IPS DF 4.7 (cell line): Measurements from ENCODE around the gene SIGLEC9.

ENCODE experiments used
- DNase-seq: peaks from one replicate; pipeline ENCODE4 v3.0.0-alpha.2; 2013; ENCODE audit warnings: low spot score; ENCODE audit errors: extremely low read depth

Gene SIGLEC9

DNA sequence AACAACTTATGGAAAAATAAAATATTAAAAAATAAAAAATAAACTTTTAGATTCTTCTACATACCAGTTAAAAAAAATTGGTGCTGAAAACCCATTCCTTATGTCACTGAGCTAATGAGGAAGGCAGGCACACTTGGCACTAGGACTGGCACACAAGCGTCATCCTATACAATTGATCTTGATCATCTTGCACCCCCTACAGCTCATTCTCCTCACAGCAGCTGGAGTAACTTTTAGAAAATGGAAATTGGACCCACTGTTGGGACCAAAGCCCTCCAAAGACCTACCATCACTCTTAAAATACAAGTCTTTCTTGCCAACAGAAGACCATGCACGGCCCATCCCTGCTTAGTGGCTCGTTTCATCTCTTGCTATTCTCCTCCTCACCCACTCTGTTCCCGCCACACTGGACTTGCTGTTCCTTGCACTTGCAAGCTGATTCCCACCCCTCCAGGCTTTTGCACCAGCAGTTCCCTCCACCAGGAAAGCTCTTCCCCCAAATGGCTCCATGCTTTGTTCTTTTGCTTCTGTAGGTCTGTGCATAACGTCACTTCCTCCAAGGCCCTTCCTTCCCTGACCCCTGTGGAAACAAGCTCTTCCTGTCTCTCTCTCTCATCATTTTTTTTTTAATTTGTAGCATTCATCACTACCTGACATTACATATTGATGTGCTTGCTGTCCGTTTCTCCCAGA, 28.1 kb upstream of the SIGLEC9 start:
- no peak for DNase-seq

DNA sequence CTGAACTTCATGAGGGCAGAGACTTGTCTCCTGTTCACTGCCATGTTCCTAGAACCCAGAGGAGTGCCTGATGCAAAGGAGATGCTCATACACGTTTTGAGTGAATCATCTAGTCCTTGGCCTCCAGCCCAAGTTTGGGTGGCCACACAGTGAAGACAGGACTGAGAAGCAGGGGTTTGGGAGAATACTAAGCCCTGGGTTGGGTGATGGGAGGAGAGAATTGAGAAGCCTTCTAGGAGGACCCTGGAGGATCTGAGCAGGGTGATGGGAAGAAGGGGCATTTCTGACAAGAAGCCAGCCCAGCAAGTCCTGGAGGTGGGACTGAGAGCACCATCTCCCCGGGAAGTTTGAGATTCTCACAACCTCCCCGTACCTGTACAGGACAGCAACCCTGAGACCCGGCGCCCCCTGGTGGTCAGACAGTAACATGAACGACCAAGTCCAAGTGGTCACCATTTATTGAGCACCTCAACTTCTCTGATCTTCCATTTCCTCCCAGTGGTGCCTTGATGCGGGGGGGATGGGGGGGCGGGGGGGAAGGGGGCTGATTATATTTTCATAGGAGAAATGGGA, 27.5 kb upstream of the SIGLEC9 start:
- no peak for DNase-seq

DNA sequence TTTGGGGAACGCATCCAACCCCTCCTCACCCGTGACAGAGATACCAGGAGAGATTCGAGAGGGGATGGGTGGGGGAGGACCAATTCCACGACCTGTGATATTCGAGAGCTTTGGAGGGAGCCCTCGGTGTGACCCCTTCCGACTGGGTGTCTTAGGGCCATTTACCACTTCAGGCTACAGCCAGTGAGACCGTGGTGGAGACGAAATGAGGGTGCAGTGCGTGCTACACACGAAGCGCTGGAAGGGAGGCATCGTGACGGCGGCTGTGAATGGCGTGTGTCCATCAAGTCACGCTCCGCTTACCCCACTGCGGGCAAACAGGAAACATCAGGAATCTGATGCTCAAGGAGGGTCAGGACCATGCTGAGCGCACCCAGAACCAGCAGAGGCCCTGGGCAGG, 26.9 kb upstream of the SIGLEC9 start:
- DNase-seq, result no peak

DNA sequence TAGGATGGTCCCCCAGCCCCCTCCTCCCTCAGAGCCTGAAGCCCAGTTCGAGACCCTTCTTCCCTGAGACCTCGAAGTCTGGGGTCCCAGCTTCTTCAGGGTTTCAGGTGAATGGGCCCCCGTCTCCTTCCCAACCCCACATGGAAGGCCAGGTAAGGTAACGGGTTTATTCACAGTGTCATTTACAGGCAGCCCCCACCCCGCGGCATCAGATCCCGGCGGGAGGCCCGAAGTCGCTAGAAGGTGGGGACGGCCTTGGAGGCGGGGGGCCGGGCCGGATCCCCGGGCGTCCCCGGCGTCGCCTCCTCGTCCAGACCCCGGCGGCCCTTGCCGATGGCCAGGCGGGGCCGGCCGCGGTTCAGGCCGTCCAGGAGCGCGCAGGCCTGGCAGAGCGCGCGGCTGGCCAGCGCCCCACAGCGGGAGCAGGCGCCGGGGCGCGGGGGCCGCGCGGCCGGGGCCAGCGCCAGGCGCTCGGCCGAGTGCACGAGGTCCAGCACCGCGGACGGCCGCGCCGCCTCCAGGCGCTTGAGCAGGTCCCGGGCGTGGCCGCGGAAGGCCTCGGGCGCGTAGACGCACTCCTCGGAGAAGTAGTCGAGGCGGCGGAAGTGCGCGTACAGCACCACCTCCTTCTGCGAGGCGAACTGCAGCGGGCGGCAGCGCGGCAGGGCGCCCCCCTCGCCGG, 26.2 kb upstream of the SIGLEC9 start:
- no peak for DNase-seq

GRCh38 chr19:51099047-51099382, 25.7 kb upstream of the SIGLEC9 start:
- DNase-seq, result no peak

- no peak for DNase-seq
Observed at GRCh38 chr19:51100601-51101000, 24.1 kb upstream of the SIGLEC9 start.

DNA sequence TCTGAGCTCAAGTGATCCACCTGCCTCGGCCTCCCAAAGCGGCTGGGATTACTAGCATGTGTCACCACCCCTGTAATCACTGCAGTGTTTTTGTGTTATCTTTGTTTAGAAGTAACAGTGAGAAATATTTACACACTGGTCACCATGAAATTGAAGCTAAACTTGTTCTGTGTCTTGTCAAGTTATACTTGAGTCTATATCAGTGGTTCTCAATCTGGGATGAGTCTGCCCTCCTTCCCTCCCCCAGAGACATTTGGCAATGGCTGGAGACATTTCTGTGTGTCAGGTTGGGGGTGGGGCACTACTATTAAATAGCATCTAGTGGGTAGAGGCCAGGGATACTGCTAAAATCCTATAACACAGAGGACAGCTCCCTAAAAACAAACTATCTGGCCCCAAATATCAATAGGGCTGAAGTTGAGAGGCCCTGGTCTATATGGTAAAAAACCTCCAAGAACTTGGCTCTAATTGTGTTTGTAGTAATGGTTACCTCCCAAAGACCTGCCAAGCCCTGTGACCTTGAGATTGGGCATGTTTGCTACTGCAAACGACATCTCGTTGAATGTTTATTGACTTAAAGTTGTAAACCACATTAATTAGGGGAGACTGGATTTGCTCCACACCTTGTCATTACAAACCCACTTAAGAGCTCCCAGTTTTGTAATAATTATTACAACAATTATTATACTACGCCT, 23.4 kb upstream of the SIGLEC9 start:
- DNase-seq, result no peak

DNA sequence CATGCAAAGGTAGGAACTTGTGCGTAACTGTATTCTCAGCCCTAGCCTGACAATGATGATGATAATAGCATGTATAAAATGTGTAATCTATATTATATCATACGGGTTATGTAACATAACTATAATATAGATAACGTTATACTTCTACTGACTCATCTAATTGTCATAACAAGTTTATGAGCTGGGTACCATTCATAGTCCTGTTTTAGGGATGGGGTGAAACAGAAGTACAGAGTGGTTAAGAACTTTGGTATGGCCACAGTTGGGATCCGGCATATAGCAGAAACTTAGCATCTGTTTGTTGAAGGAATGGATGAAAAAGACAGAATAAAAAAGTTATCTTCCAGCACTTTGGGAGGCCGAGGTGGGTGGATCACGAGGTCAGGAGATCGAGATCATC, 21.7 kb upstream of the SIGLEC9 start:
- no peak for DNase-seq

DNA sequence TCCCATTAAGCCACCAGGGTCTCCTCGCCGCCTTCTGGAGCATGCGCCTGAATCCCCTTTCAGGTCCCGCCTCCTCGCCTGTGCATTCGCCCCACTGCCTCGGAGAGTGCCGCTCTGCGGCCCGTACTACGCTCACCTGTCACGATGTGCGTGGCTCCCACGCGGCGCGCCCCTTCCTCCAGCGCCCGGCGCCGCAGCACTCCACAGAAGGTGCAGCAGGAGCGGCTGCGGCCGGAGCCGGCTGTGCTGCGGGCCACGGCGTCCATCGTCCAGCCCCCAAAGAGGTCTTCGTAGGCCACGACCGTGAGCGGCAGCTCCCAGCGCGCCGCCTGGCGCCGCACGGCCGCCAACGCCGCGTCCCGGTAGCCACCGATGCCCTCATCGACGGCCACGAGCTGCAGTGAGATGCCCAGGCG, 20.8 kb upstream of the SIGLEC9 start:
- no peak for DNase-seq

DNA sequence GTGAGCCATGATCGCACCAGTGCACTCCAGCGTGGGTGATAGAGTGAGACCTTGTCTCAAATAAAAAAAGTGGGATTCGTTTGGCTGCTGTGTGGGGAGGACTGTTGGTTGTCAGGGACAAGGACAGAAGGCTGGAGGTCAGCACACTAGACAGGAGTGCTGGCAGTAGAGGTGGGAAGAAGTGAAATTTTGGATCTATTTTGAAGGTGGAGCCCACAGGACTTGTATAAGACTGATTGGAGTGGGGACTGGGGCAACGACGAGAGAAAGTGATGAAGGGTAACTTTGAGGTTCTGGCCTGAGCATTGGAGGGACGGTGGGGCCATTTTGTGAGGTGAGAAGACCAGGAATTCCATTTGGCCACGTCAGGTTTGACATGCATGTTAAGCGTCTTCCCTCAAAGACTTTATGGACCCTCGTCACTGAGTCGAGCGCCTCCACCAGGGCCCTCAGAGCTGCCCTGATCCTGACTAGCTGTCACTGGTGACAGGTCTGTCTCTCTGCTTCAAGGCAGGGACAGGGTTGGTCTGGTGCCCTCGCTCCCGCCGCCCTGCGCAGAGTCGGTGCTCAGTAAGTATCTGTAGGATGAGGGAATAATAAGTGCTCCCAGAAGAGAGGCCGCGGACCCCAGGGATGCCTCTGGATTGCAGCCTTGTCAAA, 17.2 kb upstream of the SIGLEC9 start:
- no peak for DNase-seq

DNA sequence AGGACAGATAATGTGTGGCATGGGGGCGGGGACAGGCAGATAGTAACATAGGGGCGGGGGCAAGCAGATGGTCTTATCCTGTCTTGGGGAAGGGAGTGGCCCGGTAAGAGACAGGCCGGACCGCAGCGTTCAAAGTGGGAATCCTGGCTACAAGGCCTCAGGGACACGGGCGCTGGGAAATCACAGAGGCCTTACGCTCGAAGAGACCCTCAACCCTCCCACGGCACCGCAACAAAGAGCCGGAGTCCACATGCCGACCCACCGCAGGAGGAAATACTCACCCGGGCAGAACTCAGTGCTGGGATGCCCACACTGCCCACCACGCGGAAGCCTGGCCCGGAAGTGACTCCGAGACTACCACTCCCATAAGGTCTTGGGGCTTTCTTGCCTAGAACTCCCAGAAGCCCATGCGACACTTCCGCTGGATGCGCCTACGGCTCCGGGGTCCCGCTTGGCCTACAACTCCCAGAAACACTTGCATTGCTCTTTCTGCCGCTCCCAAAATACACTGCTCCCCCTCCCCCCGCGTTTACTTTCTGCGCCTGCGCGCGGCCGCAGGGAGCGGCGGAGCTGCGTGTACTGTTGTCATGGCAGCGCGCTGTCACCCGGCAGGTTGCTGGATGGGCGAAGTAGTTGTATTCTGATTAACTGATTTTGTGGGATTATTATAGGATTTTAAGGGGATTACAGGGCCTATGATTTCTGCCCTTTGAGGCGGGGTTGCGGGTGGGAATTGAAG, 16.5 kb upstream of the SIGLEC9 start, which contains the start of gene CTU1:
TSS of gene CTU1 (minus strand) at position 344 of the 739 bp plus-strand sequence. CDS start 3,840 bp downstream, outside the sequence.
- DNase-seq, result peak; percentile 95

DNA sequence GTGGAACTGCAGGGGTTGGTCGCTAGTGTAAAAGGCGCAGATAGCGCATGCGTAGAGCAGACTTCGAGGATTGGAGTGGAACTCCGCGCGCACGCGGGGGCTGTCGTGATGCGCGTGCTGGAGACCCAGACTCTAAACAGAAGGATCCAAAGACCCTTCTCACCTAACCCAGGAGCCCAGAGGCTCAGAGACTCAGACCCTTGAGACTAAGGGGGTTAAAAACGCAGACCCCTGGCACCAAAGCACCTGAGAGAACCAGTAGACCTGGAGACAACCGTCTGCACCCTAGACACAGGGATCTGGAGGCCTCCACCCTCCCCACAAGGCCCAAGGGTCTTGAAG, 15.9 kb upstream of the SIGLEC9 start:
- DNase-seq, result no peak

DNA sequence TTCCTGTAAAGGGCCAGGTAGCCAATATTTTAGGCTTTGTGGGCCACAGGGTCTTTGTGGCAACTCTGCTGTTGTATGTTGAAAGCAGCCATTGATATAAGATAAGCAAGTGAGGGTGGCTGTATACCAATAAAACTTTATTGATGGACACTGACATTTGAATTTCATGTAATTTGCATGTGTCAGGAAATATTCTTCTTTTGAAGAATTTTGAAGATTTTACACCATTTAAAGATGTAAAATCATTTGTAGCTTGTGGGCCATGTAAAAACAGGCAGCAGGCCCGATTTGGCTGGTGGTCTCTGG, 14.1 kb upstream of the SIGLEC9 start:
- no peak for DNase-seq

- no peak for DNase-seq
Observed at GRCh38 chr19:51111606-51112005, 13.1 kb upstream of the SIGLEC9 start.

- DNase-seq, result no peak
Observed at GRCh38 chr19:51114087-51114729, 10.5 kb upstream of the SIGLEC9 start.

GRCh38 chr19:51116736-51117286, 7.9 kb upstream of the SIGLEC9 start:
- no peak for DNase-seq

DNA sequence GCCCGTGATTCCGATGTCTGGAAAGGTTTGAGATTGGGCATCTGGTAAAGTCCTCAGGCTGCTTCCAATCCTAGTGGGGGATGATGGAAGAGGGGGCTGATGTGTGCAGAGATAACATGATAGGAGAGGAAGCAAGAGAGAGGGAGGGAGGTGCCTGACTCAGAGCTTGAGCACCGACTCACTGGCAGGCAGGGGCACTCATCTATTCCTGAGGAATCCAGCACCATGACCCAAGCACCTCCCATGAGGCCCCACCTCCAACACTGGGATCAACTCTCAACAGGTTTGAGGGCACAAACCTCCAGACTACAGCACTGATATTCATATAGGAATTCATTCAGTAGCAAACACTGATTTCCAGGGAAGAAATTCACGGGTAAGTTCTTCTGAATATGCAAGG, 5.6 kb upstream of the SIGLEC9 start:
- no peak for DNase-seq

GRCh38 chr19:51119611-51120010, 5.1 kb upstream of the SIGLEC9 start:
- DNase-seq, result no peak

DNA sequence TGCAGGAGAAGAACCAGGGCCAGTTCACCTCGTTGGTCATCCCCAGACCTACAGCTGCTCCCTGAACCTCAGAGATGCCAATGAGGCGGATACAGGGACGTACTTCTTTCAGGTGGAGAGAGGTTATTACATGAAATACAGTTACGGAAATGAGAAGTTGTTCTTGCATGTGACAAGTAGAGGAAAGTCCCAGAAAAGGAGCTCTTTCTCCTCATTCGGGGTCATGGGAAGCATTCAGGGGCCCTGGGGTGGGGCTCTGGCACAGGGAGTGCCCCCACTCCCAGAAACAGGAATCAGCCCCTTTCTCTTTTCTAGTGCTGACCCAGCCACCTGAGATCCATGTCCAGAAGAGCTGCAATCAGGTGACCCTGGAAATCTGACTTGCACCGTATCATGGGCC, 4.5 kb upstream of the SIGLEC9 start:
- DNase-seq, result no peak

GRCh38 chr19:51121257-51121656, 3.4 kb upstream of the SIGLEC9 start:
- no peak for DNase-seq
